Stimulated activated CD8-positive, alpha-beta memory T cell treated with anti-CD3 and anti-CD28 coated beads, Interleukin-7, amount 100 ng/mL, for 1 hour (primary cell): ENCODE measurements around the gene CHKB.

Experiments used
- DNase-seq, 2 donors: peaks; one replicate each; pipeline ENCODE4 v3.0.0-alpha.2; 2020; ENCODE audit warnings: low read depth in 2 of 2

CHKB gene

GRCh38 chr22:50531546-50531961 lies 51.1 kb downstream of the CHKB start:
- DNase-seq = no peak

GRCh38 chr22:50530877-50531545 lies 51.6 kb downstream of the CHKB start:
- DNase-seq = peak in 1 of 2 donors; percentile 71

- DNase-seq = no peak
Observed at GRCh38 chr22:50530580-50530876, 52.1 kb downstream of the CHKB start.

GRCh38 chr22:50529897-50530579 lies 52.6 kb downstream of the CHKB start, which contains the start of gene TYMP:
TSS of gene TYMP (minus strand) at chr22:50530012. CDS start at chr22:50529709, 303 bp downstream.
- DNase-seq = no peak

GRCh38 chr22:50529416-50529896 lies 53.2 kb downstream of the CHKB start:
- no peak for DNase-seq
